HepG2 (cell line): Measurements from ENCODE around the gene METTL22. TPM values are rescaled to one million over a fixed set of nuclear protein-coding genes. Genes with fewer than 3 reads are reported as not detected.

Source experiments
- BCL6 ChIP-seq: IDR thresholded peaks from 2 replicates; pipeline ENCODE4 v1.6.1; 2016; ENCODE audit warnings: missing genetic modification reagents, missing compliant biosample characterization
- CHCHD3 ChIP-seq: sonication (generic); formaldehyde crosslinking; IDR thresholded peaks from 2 replicates; pipeline ENCODE4 v1.8.0; 2022; ENCODE audit warnings: mild to moderate bottlenecking, missing genetic modification reagents, moderate library complexity
- DNMT1 ChIP-seq: sonication (generic); formaldehyde crosslinking; IDR thresholded peaks from 2 replicates; pipeline ENCODE4 v1.5.1; 2020; ENCODE audit warnings: mild to moderate bottlenecking, missing genetic modification reagents
- ETV6 ChIP-seq: sonication (generic); formaldehyde crosslinking; conservative IDR thresholded peaks from 2 replicates; pipeline ENCODE4 v1.4.0; 2020; ENCODE audit warnings: missing genetic modification reagents
- MLLT10 ChIP-seq: sonication (generic); formaldehyde crosslinking; IDR thresholded peaks from 2 replicates; pipeline ENCODE4 v1.4.0; 2020; ENCODE audit warnings: missing genetic modification reagents
- NCOR1 ChIP-seq: fragments of 200-600 bp; sonication (generic); IDR thresholded peaks from 2 replicates; pipeline ENCODE4 v1.7.0; 2017; ENCODE audit warnings: antibody characterized with exemption, low read length, borderline replicate concordance
- PAWR ChIP-seq: sonication (generic); formaldehyde crosslinking; IDR thresholded peaks from 2 replicates; pipeline ENCODE4 v1.4.0; 2020; ENCODE audit warnings: missing genetic modification reagents, mild to moderate bottlenecking, borderline replicate concordance
- SCMH1 ChIP-seq: sonication (generic); formaldehyde crosslinking; IDR thresholded peaks from 2 replicates; pipeline ENCODE4 v1.9.0; 2021; ENCODE audit warnings: missing genetic modification reagents, mild to moderate bottlenecking, borderline replicate concordance
- SMARCE1 ChIP-seq: fragments of 450-650 bp; IDR thresholded peaks from 2 replicates; pipeline ENCODE4 v1.6.1; 2017; ENCODE audit warnings: borderline replicate concordance
- SMC3 ChIP-seq: IDR thresholded peaks from 2 replicates; pipeline ENCODE4 v1.6.1; 2011; ENCODE audit warnings: low read length, improper control_type of control experiment
- SNAPC2 ChIP-seq: sonication (generic); formaldehyde crosslinking; IDR thresholded peaks from 2 replicates; pipeline ENCODE4 v1.8.1; 2022; ENCODE audit warnings: mild to moderate bottlenecking, missing genetic modification reagents
- STAT5B ChIP-seq: sonication (generic); formaldehyde crosslinking; IDR thresholded peaks from 2 replicates; pipeline ENCODE4 v1.4.0; 2020; ENCODE audit warnings: missing genetic modification reagents
- ZBTB8A ChIP-seq: sonication (generic); formaldehyde crosslinking; IDR thresholded peaks from 2 replicates; pipeline ENCODE4 v1.4.0; 2020; ENCODE audit warnings: mild to moderate bottlenecking, low read depth, missing genetic modification reagents, borderline replicate concordance
- ZNF234 ChIP-seq: sonication (generic); formaldehyde crosslinking; conservative IDR thresholded peaks from 2 replicates; pipeline ENCODE4 v1.5.1; 2020; ENCODE audit warnings: mild to moderate bottlenecking, missing genetic modification reagents
- ZNF446 ChIP-seq: sonication (generic); formaldehyde crosslinking; IDR thresholded peaks from 2 replicates; pipeline ENCODE4 v1.5.0; 2020; ENCODE audit warnings: mild to moderate bottlenecking, missing genetic modification reagents
- ZNF451 ChIP-seq: sonication (generic); formaldehyde crosslinking; IDR thresholded peaks from 2 replicates; pipeline ENCODE4 v1.5.0; 2020; ENCODE audit warnings: mild to moderate bottlenecking, missing genetic modification reagents
- ZNF562 ChIP-seq: sonication (generic); formaldehyde crosslinking; IDR thresholded peaks from 2 replicates; pipeline ENCODE4 v1.8.0; 2022; ENCODE audit warnings: missing genetic modification reagents, borderline replicate concordance
- ZNF616 ChIP-seq: sonication (generic); formaldehyde crosslinking; IDR thresholded peaks from 2 replicates; pipeline ENCODE4 v1.5.0; 2020; ENCODE audit warnings: low read depth, mild to moderate bottlenecking, missing genetic modification reagents
- polyA plus RNA-seq, 8 experiments: library from polyadenylated mRNA; depleted of rRNA in 3 of 8; stranded (reverse) in 7 of 8; unstranded in 1 of 8; fragments of >200 nt; fragmentation: Illumina TruSeq in 4 of 8; extraction: Trizol in 4 of 8; gene quantifications; 2 replicates each; pipeline versions ENCODE4 v1.2.1 to v1.2.3, GENCODE V29; 2011 to 2016; ENCODE audit warnings: low read depth in 4 of 8, missing spikeins in 1 of 8, mixed read lengths in 1 of 8; ENCODE audit not compliant: insufficient read depth in 1 of 8
- total RNA-seq, 5 experiments: library from RNA; depleted of rRNA; stranded (reverse); fragments of >200 nt; fragmentation: Illumina TruSeq; extraction: Trizol; gene quantifications; 2 replicates each; pipeline ENCODE4 v1.2.3, GENCODE V29; 2016; ENCODE audit warnings: low read depth in 1 of 5
- TF ChIP-seq, protein P1 (sequence below): IDR thresholded peaks from 2 replicates; pipeline ENCODE4 v1.6.1; 2016; ENCODE audit warnings: mild to moderate bottlenecking
- TF ChIP-seq, protein P2 (sequence below), 2 experiments: fragments of 450-650 bp in 1 of 2; sonication (generic) in 1 of 2; formaldehyde crosslinking in 1 of 2; IDR thresholded peaks; 2 replicates each; pipeline versions ENCODE4 v1.6.1 to v1.8.0; 2016 to 2022; ENCODE audit warnings: antibody characterized with exemption in 1 of 2, mild to moderate bottlenecking in 1 of 2, missing genetic modification reagents in 1 of 2

METTL22 gene
- total and polyA plus RNA-seq, 2 of the 13 experiments (the other 11 are each of a cell fraction or from before 2014, with no cell fraction given) = 36.2 to 94.8 TPM

DNA sequence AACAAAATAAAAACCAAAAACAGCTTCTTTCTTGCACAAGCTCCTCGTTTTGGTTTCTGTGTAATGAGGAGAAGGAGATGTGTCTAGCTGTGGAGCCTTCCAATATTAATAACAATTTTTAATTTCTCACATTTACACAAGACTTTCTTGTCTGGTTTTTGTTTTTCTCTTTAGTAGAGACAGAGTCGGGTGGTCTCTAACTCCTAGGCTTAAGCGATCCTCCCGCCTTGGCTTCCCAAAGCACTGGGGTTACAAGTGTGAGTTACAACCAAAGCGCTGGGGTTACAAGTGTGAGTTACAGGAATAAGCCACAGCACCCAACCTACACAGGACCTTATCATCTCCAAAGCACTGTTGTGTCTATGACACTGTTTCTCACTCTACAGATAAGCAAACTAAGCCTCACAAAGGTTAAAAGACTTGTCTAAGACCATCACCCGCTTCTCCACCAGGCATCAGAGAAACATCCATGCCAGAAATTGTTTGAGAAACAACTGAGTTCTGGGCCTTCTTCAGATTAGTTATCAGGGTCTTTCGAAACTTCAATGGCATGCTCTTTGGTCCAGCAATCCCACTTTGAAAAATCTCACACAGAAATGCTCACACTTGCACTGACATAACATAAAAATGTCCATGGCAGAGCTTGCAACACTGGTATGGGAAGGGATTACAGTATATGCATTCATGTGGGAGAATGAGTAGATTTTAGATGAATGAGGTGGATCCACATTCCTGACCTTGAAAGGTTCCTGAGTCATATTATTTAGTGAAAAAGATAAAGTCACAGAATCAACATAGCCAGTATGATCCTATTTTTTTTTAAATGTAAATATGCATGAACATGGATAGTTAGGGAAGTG is 56.8 kb downstream of the METTL22 start (continued):
- TF ChIP-seq BCL6 (CRISPR knock-in tag) (peak; percentile 87), ETV6 (CRISPR knock-in tag) (no peak), ZNF234 (CRISPR knock-in tag) (no peak), ZNF562 (CRISPR knock-in tag) (no peak), ZBTB8A (CRISPR knock-in tag) (no peak), SMARCE1 (no peak), SNAPC2 (CRISPR knock-in tag) (no peak), ZNF451 (CRISPR knock-in tag) (no peak), CHCHD3 (CRISPR knock-in tag) (no peak), NCOR1 (peak; percentile 91), SMC3 (no peak; the same call in none of the 2 replicates), DNMT1 (CRISPR knock-in tag) (no peak), PAWR (no peak), ZNF446 (CRISPR knock-in tag) (no peak), ZNF616 (no peak), SCMH1 (CRISPR knock-in tag) (no peak), STAT5B (CRISPR knock-in tag) (no peak), MLLT10 (CRISPR knock-in tag) (no peak)
- TF ChIP-seq, protein P1, sequence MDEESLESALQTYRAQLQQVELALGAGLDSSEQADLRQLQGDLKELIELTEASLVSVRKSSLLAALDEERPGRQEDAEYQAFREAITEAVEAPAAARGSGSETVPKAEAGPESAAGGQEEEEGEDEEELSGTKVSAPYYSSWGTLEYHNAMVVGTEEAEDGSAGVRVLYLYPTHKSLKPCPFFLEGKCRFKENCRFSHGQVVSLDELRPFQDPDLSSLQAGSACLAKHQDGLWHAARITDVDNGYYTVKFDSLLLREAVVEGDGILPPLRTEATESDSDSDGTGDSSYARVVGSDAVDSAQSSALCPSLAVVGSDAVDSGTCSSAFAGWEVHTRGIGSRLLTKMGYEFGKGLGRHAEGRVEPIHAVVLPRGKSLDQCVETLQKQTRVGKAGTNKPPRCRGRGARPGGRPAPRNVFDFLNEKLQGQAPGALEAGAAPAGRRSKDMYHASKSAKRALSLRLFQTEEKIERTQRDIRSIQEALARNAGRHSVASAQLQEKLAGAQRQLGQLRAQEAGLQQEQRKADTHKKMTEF (CRISPR knock-in tag) = peak; percentile 87
- TF ChIP-seq, protein P2, sequence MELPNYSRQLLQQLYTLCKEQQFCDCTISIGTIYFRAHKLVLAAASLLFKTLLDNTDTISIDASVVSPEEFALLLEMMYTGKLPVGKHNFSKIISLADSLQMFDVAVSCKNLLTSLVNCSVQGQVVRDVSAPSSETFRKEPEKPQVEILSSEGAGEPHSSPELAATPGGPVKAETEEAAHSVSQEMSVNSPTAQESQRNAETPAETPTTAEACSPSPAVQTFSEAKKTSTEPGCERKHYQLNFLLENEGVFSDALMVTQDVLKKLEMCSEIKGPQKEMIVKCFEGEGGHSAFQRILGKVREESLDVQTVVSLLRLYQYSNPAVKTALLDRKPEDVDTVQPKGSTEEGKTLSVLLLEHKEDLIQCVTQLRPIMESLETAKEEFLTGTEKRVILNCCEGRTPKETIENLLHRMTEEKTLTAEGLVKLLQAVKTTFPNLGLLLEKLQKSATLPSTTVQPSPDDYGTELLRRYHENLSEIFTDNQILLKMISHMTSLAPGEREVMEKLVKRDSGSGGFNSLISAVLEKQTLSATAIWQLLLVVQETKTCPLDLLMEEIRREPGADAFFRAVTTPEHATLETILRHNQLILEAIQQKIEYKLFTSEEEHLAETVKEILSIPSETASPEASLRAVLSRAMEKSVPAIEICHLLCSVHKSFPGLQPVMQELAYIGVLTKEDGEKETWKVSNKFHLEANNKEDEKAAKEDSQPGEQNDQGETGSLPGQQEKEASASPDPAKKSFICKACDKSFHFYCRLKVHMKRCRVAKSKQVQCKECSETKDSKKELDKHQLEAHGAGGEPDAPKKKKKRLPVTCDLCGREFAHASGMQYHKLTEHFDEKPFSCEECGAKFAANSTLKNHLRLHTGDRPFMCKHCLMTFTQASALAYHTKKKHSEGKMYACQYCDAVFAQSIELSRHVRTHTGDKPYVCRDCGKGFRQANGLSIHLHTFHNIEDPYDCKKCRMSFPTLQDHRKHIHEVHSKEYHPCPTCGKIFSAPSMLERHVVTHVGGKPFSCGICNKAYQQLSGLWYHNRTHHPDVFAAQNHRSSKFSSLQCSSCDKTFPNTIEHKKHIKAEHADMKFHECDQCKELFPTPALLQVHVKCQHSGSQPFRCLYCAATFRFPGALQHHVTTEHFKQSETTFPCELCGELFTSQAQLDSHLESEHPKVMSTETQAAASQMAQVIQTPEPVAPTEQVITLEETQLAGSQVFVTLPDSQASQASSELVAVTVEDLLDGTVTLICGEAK (IDR thresholded peaks at IDR 0.05) = no peak
- TF ChIP-seq, protein P2 (CRISPR knock-in tag; IDR thresholded peaks at IDR 0.05) = no peak
